Activated B cell treated with CpG ODN at 0.5 μM for 24 hours (primary cell): ENCODE results near the gene CAMTA1. TPM values are rescaled to one million over a fixed set of nuclear protein-coding genes. Genes with fewer than 3 reads are reported as not detected.

ENCODE experiments used
- ATAC-seq: fragments of 200-7000 bp; cut with Tn5 transposase; one replicate; pipeline ENCODE4 v1.10.0; 2021; ENCODE audit warnings: low read depth, mild to moderate bottlenecking, moderate library complexity
- CTCF ChIA-PET: fragments of 350-600 bp; sonication (Branson Sonifier 250); formaldehyde crosslinking; loops from one replicate; lab custom pipeline; 2021; ENCODE audit warnings: antibody characterized with exemption; lab: Charles Lee
- POLR2A ChIA-PET: fragments of 350-600 bp; sonication (Branson Sonifier 250); formaldehyde crosslinking; loops from one replicate; lab custom pipeline; 2021; ENCODE audit warnings: antibody characterized with exemption; lab: Charles Lee
- DNase-seq: peaks from one replicate; pipeline ENCODE4 v3.0.0; 2022
- H3K27ac Mint-ChIP-seq: one replicate; pipeline ENCODE4 v1.8.0; 2020; ENCODE audit warnings: mixed read lengths
- H3K27me3 Mint-ChIP-seq: one replicate; pipeline ENCODE4 v1.8.0; 2021; ENCODE audit warnings: mixed read lengths
- H3K36me3 Mint-ChIP-seq: one replicate; pipeline ENCODE4 v1.8.0; 2021; ENCODE audit warnings: low read depth, mixed read lengths
- H3K4me1 Mint-ChIP-seq: one replicate; pipeline ENCODE4 v1.8.0; 2021; ENCODE audit warnings: mixed read lengths
- H3K4me3 Mint-ChIP-seq: one replicate; pipeline ENCODE4 v1.8.0; 2020; ENCODE audit warnings: mild to moderate bottlenecking, mixed read lengths
- H3K9me3 Mint-ChIP-seq: one replicate; pipeline ENCODE4 v1.8.0; 2020; ENCODE audit warnings: mixed read lengths
- CTCF ChIP-seq: fragments of 200-600 bp; IDR thresholded peaks from one replicate; pipeline ENCODE4 v1.8.0; 2022; ENCODE audit warnings: antibody characterized with exemption, mild to moderate bottlenecking
- intact Hi-C: fragments of 100-400 bp; cut with micrococcal nuclease; formaldehyde crosslinking; loops from one replicate; pipeline ENCODE4 v1.15.1; 2024
- total RNA-seq: library from RNA; stranded (reverse); gene quantifications from 2 replicates; pipeline ENCODE4 v1.2.3, GENCODE V29; 2022

CAMTA1 gene
- total RNA-seq, 1 donor from 2014 or later = 49.8 TPM

- H3K4me3 Mint-ChIP-seq = no peak overlapping the region
- H3K4me1 Mint-ChIP-seq = peaks cover 1% of the 10 kb centered on the region
- DNase-seq (no peak), ATAC-seq (no peak)
- intact Hi-C loops = no loop called here
- ChIA-PET CTCF (interaction anchor here (10.0 kb wide), 1 partner anchor 87 kb away, joined by 270 read pairs; no protein-coding TSS in a partner anchor), POLR2A (no interaction called here)
- TF ChIP-seq CTCF = no peak
- H3K9me3 Mint-ChIP-seq = no peaks in the 10 kb centered on the region
- peaks cover 2% of the 10 kb centered on the region for H3K27me3 Mint-ChIP-seq
- H3K27ac Mint-ChIP-seq = no peak overlapping the region
- no peaks in the 10 kb centered on the region for H3K36me3 Mint-ChIP-seq
Observed at GRCh38 chr1:7664147-7664892, 879.1 kb downstream of the CAMTA1 start.

DNA sequence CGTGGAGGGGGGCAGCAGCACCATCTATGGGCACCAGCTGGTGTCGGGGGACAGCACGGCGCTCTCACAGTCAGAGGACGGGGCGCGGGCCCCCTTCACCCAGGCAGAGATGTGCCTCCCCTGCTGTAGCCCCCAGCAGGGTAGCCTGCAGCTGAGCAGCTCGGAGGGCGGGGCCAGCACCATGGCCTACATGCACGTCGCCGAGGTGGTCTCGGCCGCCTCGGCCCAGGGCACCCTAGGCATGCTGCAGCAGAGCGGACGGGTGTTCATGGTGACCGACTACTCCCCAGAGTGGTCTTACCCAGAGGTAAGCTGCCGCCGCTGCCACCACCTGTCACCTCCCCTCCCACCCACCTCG lies 879.6 kb downstream of the CAMTA1 start:
- Mint-ChIP-seq H3K4me1 (peaks cover 7% of the 10 kb centered on the region), H3K9me3 (no peaks in the 10 kb centered on the region), H3K4me3 (no peak overlapping the region), H3K36me3 (no peaks in the 10 kb centered on the region), H3K27ac (no peak overlapping the region), H3K27me3 (peaks cover 2% of the 10 kb centered on the region)
- no peak for TF ChIP-seq CTCF
- ChIA-PET POLR2A (no interaction called here), CTCF (interaction anchor here (10.0 kb wide), 1 partner anchor 87 kb away, joined by 270 read pairs; no protein-coding TSS in a partner anchor)
- no peak for ATAC-seq
- DNase-seq = no peak
- intact Hi-C loops = loop anchor here (5.0 kb wide), 1 partner anchor 682 kb away; no protein-coding TSS in a partner anchor

GRCh38 chr1:7666249-7666648 lies 881.0 kb downstream of the CAMTA1 start:
- peaks cover 2% of the 10 kb centered on the region for H3K27me3 Mint-ChIP-seq
- no peaks in the 10 kb centered on the region for H3K36me3 Mint-ChIP-seq
- ATAC-seq (no peak), DNase-seq (no peak)
- H3K4me1 Mint-ChIP-seq = peaks cover 8% of the 10 kb centered on the region
- intact Hi-C loops = loop anchor here (5.0 kb wide), 1 partner anchor 681 kb away; no protein-coding TSS in a partner anchor
- TF ChIP-seq CTCF = no peak
- H3K27ac Mint-ChIP-seq = no peak overlapping the region
- ChIA-PET POLR2A (no interaction called here), CTCF (interaction anchor here (1.0 to 10.0 kb wide), 2 partner anchors 71 to 85 kb away, joined by 4 to 270 read pairs; no protein-coding TSS in a partner anchor)
- H3K9me3 Mint-ChIP-seq = no peaks in the 10 kb centered on the region
- no peak overlapping the region for H3K4me3 Mint-ChIP-seq

- Mint-ChIP-seq H3K4me3 (no peak overlapping the region), H3K27ac (no peak overlapping the region), H3K27me3 (peaks cover 5% of the 10 kb centered on the region), H3K9me3 (no peaks in the 10 kb centered on the region), H3K4me1 (peaks cover 8% of the 10 kb centered on the region), H3K36me3 (no peaks in the 10 kb centered on the region)
- ChIA-PET CTCF (interaction anchor here (0.9 to 10.0 kb wide), 6 partner anchors 11 to 237 kb away, joined by 3 to 270 read pairs (median 8); no protein-coding TSS in a partner anchor), POLR2A (no interaction called here)
- no peak for TF ChIP-seq CTCF
- intact Hi-C loops = loop anchor here (1.0 to 5.0 kb wide), 3 partner anchors 86 to 680 kb away; no protein-coding TSS in a partner anchor
- DNase-seq (no peak), ATAC-seq (no peak)
Observed at GRCh38 chr1:7667159-7667558, 881.9 kb downstream of the CAMTA1 start.

GRCh38 chr1:7667625-7668218 lies 882.5 kb downstream of the CAMTA1 start:
- no peak overlapping the region for H3K4me3 Mint-ChIP-seq
- ChIA-PET POLR2A (no interaction called here), CTCF (interaction anchor here (0.6 to 10.0 kb wide), 7 partner anchors 10 to 241 kb away, joined by 3 to 270 read pairs (median 4); no protein-coding TSS in a partner anchor)
- no peaks in the 10 kb centered on the region for H3K9me3 Mint-ChIP-seq
- no peak overlapping the region for H3K27ac Mint-ChIP-seq
- peak; percentile 86 for TF ChIP-seq CTCF
- intact Hi-C loops = loop anchor here (1.0 to 5.0 kb wide), 3 partner anchors 86 to 680 kb away; no protein-coding TSS in a partner anchor
- H3K36me3 Mint-ChIP-seq = no peaks in the 10 kb centered on the region
- ATAC-seq (peak; percentile 78), DNase-seq (peak; percentile 84)
- peaks cover 13% of the 10 kb centered on the region for H3K4me1 Mint-ChIP-seq
- H3K27me3 Mint-ChIP-seq = peaks cover 5% of the 10 kb centered on the region
